Activated naive CD8-positive, alpha-beta T cell treated with anti-CD3 and anti-CD28 coated beads, Interleukin-2, amount 50 U/mL, for 16 hours (primary cell): Measurements from ENCODE around the gene ZNF550.

Source experiments
- DNase-seq: peaks from one replicate; pipeline ENCODE4 v3.0.0-alpha.2; 2020; ENCODE audit warnings: low read depth, low spot score

ZNF550 gene

DNA sequence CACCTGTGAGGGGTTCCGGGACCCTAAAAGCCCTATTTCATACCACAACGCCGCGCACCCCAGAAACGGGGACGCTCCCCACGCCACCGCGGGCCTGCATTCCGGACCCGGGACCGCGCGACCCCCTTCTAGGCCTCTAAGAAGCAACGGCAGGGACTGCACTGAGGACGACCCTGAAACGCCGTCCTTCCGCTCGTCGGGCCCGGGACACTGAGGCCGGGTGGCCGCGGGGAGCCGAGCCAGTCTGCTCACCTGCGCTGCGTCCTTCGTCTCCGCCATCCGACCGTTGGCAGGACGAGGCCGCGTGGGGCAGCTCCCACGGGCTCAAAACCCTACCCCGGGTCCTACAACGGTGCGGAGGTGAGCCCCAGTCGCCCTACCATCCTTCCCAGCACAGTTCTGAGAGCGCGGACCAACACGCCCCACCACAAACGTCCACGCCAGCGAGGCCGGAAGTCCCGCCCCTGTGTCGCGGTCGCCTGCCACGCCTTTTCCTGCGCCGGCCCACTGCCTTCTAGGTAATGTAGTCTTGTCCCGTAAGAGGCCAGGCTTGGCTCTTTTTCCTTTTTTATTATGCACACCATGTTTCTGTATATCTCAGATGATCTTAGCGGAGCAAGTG lies at the start of gene ZNF550:
Gene ZNF550, minus strand, starts transcription at position 460 of the 622 bp plus-strand sequence. Its CDS starts 181 bp downstream, at position 279.
- DNase-seq = peak; percentile 79

- DNase-seq = no peak
Observed at GRCh38 chr19:57606931-57607330, 47.3 kb upstream of the ZNF550 start.

- DNase-seq = peak; percentile 79
Observed at GRCh38 chr19:57599761-57600383, 40.2 kb upstream of the ZNF550 start, which contains the start of gene ZNF530. TSS of gene ZNF530 (plus strand) at chr19:57599885. CDS start at chr19:57604346, 4,461 bp downstream.

DNA sequence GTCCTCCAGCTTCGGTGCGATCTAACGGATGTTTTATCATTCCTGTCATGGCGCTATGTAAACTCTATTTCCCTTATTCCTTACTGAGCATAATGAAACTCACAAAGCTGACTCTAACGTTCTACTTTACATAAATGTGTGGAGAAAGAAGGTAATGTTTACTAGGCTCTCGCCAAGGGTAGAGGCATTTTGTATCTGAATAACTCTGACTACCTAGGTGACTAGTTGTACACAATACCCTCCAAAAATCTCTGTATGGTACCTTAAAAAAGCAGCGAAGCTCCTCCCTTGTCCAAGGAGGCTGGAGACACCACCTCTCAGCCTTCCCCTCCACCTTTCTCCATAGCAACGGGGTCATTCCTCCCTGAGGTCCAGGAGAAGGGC lies 39.7 kb upstream of the ZNF550 start:
- no peak for DNase-seq

DNA sequence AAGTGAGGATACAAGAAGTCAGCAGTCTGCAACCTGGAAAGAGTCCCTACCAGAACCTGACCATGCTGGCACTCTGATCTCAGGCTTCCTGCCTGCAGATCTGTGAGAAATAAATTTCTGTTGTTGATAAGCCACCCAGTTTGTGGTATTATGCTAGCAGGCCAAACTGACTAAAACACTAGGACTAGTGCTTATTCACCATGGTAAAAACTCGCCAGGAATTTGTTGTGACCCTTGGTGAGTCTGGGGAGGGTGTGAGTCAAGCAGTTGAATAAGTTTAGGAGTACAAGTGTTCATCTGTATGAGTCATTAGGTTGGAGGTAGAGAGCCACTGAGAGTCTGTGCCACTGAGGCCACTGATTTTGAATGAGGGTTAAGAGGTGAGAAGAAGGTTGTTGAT lies 27.9 kb upstream of the ZNF550 start:
- no peak for DNase-seq

- peak; percentile 76 for DNase-seq
Observed at GRCh38 chr19:57583521-57584416, 24.1 kb upstream of the ZNF550 start, which contains the start of gene ZIK1. TSS of gene ZIK1 (plus strand) at chr19:57584145. CDS start at chr19:57584357, 212 bp downstream.

DNA sequence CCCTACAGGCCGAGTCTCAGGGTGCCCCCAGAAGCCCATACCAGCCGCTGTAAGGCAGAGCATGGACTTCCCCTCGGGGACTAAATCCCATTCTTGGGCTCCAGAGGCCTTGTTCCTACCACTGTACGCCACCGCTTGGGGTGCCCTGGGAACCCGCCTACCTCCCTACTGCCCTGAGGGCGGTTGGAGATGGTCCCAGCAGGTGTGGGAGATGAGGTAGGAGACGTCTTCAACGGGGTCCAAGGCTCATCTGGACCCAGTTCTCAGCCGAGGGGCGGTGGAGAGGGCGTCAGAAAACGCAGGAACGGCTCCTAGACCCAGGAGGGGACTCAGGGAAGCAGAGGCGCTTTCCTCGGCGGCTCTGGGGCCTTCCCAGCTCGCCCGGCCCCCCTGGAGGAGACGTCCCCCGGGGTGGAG lies 23.4 kb upstream of the ZNF550 start:
- DNase-seq = no peak

GRCh38 chr19:57578487-57579205 lies 19.0 kb upstream of the ZNF550 start, which contains the start of gene ZNF416:
TSS of gene ZNF416 (minus strand) at chr19:57578911. CDS start at chr19:57578704, 207 bp downstream.
- peak; percentile 93 for DNase-seq

- DNase-seq = no peak
Observed at GRCh38 chr19:57576661-57577060, 17.0 kb upstream of the ZNF550 start.

- no peak for DNase-seq
Observed at GRCh38 chr19:57572415-57572947, 12.8 kb upstream of the ZNF550 start.

- DNase-seq = no peak
Observed at GRCh38 chr19:57570707-57571106, 11.0 kb upstream of the ZNF550 start.

DNA sequence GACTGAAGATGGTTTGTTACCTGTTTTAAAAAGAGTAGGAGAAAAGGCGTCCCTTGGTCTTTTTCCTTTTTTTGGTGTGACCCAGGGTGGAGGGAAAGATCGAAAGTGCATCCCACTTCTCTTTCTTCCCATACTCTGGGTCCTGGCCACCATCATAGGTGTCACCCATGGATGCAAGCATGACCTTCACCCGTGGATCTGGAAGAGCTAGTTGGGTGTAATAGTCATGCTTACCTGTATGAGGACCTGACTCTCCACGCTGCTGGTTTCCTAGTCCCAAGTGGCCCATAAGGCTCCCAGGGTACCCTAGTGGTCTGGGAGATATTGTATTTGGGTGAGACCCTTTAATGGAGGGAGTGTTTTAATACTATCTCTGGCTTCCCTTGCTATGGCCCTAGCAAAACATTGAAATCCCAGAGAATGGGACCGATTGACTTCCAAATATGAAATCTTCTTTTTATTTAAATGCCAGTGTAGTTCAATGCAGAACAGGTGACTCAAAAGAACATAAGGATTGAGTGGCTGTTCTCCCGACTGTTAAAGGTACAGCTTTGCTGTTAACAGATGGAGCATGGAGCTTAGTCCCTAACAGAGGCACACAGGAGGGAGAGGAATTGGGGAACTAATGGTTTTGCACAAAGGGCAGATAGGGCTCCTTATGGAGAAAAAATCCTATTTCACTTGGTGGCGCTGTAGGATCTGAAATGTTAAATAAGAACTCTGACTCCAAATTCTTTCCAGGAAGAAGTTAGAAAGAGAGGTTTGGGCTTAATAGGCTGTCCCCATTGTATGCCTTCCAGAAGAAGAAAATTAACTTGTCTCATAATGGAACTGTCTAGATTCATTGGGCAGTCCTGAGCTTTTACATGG lies 7.0 kb upstream of the ZNF550 start:
- DNase-seq = no peak

DNA sequence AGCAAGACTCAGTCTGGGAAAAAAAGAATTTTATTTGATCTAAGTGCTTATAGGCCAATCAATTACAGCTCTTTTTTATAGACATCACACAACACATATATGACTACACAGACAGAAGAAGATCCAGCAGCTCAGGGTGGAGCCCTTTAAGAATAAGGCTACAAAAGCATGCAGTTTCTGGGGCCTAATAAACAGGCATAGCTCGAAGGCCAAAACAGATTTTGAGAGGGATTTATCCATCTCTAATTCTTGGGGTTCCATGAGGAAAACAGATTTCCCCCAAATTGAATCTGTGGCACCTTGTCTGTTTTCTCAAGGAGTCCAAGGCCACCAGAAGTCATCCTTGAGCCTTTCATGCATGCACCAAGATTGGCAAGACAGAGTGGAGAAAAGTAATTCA lies 3.9 kb upstream of the ZNF550 start:
- no peak for DNase-seq

GRCh38 chr19:57560049-57560491 lies 407 bp upstream of the ZNF550 start:
- DNase-seq = no peak

GRCh38 chr19:57559008-57559403 lies 657 bp downstream of the ZNF550 start:
- no peak for DNase-seq

DNA sequence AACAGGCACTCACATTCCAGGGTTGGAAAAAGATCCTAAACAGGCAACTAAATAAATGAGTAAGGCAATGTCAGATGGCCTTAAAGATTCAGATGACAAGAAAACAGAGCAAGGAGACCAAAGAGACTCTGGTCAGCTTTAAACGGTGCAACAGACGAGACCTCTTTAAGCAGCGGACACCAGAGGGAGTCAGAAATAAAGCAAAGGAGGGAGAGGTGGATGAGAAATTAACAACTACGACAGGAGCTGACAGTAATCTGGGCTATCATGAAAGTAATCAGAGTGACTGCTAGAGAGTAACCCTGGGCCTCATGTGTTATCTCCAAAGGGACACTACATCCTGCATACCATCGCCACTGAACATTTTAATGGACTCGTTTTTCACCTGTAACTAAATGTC lies 1.1 kb downstream of the ZNF550 start:
- no peak for DNase-seq

DNA sequence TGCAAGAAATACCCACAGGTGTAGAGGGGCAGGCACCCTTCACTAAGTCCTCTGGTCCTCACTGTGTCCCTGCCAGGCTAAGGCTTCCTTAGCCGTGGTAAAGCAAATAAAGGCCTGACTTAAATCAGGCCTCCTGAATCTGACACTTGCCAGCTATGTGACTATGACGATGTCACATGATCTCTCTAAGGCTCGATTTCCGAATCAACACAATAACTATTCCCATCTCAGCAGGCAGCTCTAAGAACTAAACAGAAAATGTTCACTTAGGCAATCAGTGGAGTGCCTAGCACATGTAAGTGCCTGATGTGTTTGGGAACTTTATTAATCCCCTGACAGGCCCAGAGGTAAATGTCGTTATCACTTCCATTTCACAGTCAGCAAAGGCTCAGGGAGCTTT lies 2.0 kb downstream of the ZNF550 start:
- DNase-seq = no peak

DNA sequence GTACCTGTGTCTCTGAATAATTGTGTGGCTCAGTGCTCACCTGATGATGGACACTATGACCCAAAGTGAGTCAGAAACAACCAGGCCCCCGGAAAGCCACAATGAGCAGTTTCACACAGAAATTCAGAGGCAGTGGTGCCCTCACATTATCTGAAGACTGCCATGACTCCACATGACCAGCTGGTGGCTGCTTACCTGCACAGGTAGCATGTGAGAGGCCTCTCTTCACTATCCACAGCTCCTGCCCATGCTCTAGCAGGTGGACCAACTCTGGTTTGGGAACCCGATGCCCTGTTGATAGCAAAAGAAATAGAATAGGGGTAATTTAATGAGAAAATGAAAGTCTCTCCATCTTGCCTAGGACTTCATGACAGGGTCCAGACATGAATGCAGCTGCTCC lies 7.2 kb downstream of the ZNF550 start:
- no peak for DNase-seq

DNA sequence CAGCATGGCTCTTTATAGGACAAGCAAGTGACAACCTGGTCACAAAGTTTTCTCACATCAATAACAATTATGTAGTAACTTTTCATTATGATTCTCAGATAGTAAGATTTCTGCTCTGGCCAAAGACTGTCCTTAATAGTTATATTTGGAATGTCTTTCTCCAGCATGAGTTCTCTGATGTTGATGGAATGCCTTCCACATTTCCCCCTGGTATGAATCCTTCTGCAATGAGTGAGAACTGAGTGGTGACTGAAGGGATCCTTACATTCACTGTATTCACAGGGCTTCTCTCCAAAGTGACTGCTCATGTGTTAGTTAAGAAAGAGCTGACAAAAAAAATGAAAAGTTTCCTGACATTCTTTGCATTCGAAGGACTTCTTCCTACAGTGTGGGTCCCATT lies 13.2 kb downstream of the ZNF550 start:
- DNase-seq = no peak

DNA sequence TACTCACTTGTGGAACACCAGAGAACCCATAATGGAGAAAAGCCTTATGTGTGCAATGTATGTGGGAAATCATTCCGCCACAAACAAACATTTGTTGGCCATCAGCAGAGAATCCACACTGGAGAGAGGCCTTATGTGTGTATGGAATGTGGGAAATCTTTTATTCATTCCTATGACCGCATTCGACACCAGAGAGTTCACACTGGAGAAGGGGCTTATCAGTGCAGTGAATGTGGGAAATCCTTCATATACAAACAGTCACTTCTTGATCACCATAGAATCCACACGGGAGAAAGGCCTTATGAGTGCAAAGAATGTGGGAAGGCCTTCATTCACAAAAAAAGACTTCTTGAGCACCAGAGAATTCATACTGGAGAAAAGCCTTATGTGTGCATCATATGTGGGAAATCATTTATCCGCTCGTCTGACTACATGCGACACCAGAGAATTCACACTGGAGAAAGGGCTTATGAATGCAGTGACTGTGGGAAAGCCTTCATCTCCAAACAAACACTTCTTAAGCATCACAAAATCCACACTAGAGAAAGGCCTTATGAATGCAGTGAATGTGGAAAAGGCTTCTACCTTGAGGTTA lies 21.6 kb downstream of the ZNF550 start:
- no peak for DNase-seq
